BLaER1 treated with 17β-estradiol and CSF1 and Interleukin-3, amounts not matched to agents 10 nM and 100 nM (cell line): ENCODE results near the gene TBC1D32.
"Not testable (repeated sequence)": the region's sequence is repeated elsewhere in the genome, so short reads cannot be mapped to it uniquely, and the experiment has no call there.

Experiments used
- H3K27ac ChIP-seq, 11 experiments: shearing (Covaris generic); formaldehyde crosslinking; 2 replicates each; pipeline ENCODE4 v1.8.1; 2022
- H3K27me3 ChIP-seq, 11 experiments: shearing (Covaris generic); formaldehyde crosslinking; 2 replicates each; pipeline ENCODE4 v1.8.1; 2022
- H3K36me3 ChIP-seq, 11 experiments: shearing (Covaris generic); formaldehyde crosslinking; 2 replicates each; pipeline ENCODE4 v1.8.1; 2022
- H3K4me1 ChIP-seq, 10 experiments: shearing (Covaris generic); formaldehyde crosslinking; 2 replicates each; pipeline ENCODE4 v1.8.1; 2022
- H3K4me2 ChIP-seq, 11 experiments: shearing (Covaris generic); formaldehyde crosslinking; 2 replicates each; pipeline ENCODE4 v1.8.1; 2022
- H3K4me3 ChIP-seq, 10 experiments: shearing (Covaris generic); formaldehyde crosslinking; 2 replicates each; pipeline ENCODE4 v1.8.1; 2022
- H3K9ac ChIP-seq, 11 experiments: shearing (Covaris generic); formaldehyde crosslinking; 2 replicates each; pipeline ENCODE4 v1.8.1; 2022
- H3K9me3 ChIP-seq, 11 experiments: shearing (Covaris generic); formaldehyde crosslinking; replicated peaks in 1 of 11; 2 replicates each; pipeline ENCODE4 v1.8.1; 2022
- H4K20me1 ChIP-seq, 11 experiments: shearing (Covaris generic); formaldehyde crosslinking; 2 replicates each; pipeline ENCODE4 v1.8.1; 2022
- Cebpa-rat ChIP-seq, 11 experiments: shearing (Covaris generic); IDR thresholded peaks; 2 replicates each; pipeline ENCODE4 v1.8.1; 2022

TBC1D32 gene

GRCh38 chr6:121334299-121335086 lies at the start of gene TBC1D32:
TSS of gene TBC1D32 (minus strand) at chr6:121334480. CDS start at chr6:121334430, 50 bp downstream.
- H3K4me3 ChIP-seq: peak within 1 kb of the TSS; percentile 70 to 85 (median 75)
- H3K36me3 ChIP-seq: no peaks in the 10 kb centered on the region
- peak within 1 kb of the TSS; percentile 80 to 91 (median 84) for H3K9ac ChIP-seq
- TF ChIP-seq Cebpa-rat (IDR thresholded peaks at IDR 0.05): no peak
- no peaks in the 10 kb centered on the region for H4K20me1 ChIP-seq
- H3K9me3 ChIP-seq: no peaks in the 10 kb centered on the region
- peak within 1 kb of the TSS; percentile 83 to 97 (median 88) for H3K27ac ChIP-seq
- H3K27me3 ChIP-seq: no peaks in the 10 kb centered on the region
- peaks cover 20 to 38% (median 28%) of the 10 kb centered on the region in 10 experiments for H3K4me1 ChIP-seq
- H3K4me2 ChIP-seq: peak within 1 kb of the TSS; percentile 72 to 87 (median 80)

GRCh38 chr6:121383478-121383877 lies 49.2 kb upstream of the TBC1D32 start:
- Histone ChIP-seq H3K27ac (no peak overlapping the region), H3K36me3 (no peaks in the 10 kb centered on the region), H3K4me2 (peak overlapping the region in 3 of 11 experiments; percentile 20 to 36 (median 36); a peak in 4 of 22 replicates), H3K27me3 (no peaks in the 10 kb centered on the region), H3K4me3 (no peak overlapping the region), H3K9ac (no peak overlapping the region), H3K4me1 (peaks cover 0 to 14% (median 0%) of the 10 kb centered on the region in 10 experiments; a peak in 5 of 20 replicates), H3K9me3 (no peaks in the 10 kb centered on the region), H4K20me1 (no peaks in the 10 kb centered on the region)
- TF ChIP-seq Cebpa-rat (IDR thresholded peaks at IDR 0.05): no peak

- H3K27me3 ChIP-seq: no peaks in the 10 kb centered on the region
- H3K4me2 ChIP-seq: no peak overlapping the region
- no peaks in the 10 kb centered on the region for H4K20me1 ChIP-seq
- H3K27ac ChIP-seq: no peak overlapping the region
- TF ChIP-seq Cebpa-rat (IDR thresholded peaks at IDR 0.05): no peak
- no peak overlapping the region for H3K4me3 ChIP-seq
- no peak overlapping the region for H3K9ac ChIP-seq
- peaks cover 0 to 14% (median 0%) of the 10 kb centered on the region in 10 experiments; a peak in 5 of 20 replicates for H3K4me1 ChIP-seq
- H3K36me3 ChIP-seq: no peaks in the 10 kb centered on the region
- no peaks in the 10 kb centered on the region for H3K9me3 ChIP-seq
Measured at GRCh38 chr6:121382467-121383121, 48.3 kb upstream of the TBC1D32 start.

GRCh38 chr6:121376411-121376810 lies 42.1 kb upstream of the TBC1D32 start:
- Histone ChIP-seq H3K4me2 (no peak overlapping the region), H3K36me3 (no peaks in the 10 kb centered on the region), H3K4me1 (no peaks in the 10 kb centered on the region), H4K20me1 (no peaks in the 10 kb centered on the region), H3K27me3 (no peaks in the 10 kb centered on the region), H3K27ac (no peak overlapping the region), H3K4me3 (no peak overlapping the region), H3K9me3 (peaks cover 0 to 10% (median 5%) of the 10 kb centered on the region in 11 experiments; a peak in 8 of 22 replicates), H3K9ac (no peak overlapping the region)
- no peak for TF ChIP-seq Cebpa-rat (IDR thresholded peaks at IDR 0.05)

GRCh38 chr6:121374219-121374618 lies 39.9 kb upstream of the TBC1D32 start:
- not testable (repeated sequence) for H3K36me3 ChIP-seq, H3K27me3 ChIP-seq, H3K27ac ChIP-seq, H3K4me2 ChIP-seq, H3K9me3 ChIP-seq, H3K4me3 ChIP-seq, H3K9ac ChIP-seq, H3K4me1 ChIP-seq, H4K20me1 ChIP-seq

GRCh38 chr6:121365536-121366521 lies 31.5 kb upstream of the TBC1D32 start:
- no peak for TF ChIP-seq Cebpa-rat (IDR thresholded peaks at IDR 0.05)

GRCh38 chr6:121356575-121356974 lies 22.3 kb upstream of the TBC1D32 start:
- Histone ChIP-seq H3K4me1 (no peaks in the 10 kb centered on the region), H3K9me3 (no peaks in the 10 kb centered on the region), H3K36me3 (no peaks in the 10 kb centered on the region), H3K27me3 (no peaks in the 10 kb centered on the region), H3K9ac (no peak overlapping the region), H4K20me1 (no peaks in the 10 kb centered on the region), H3K4me2 (no peak overlapping the region), H3K4me3 (no peak overlapping the region), H3K27ac (no peak overlapping the region)
- no peak for TF ChIP-seq Cebpa-rat (IDR thresholded peaks at IDR 0.05)

More at GRCh38 chr6:121365536-121366521, 31.5 kb upstream of the TBC1D32 start:
- H3K9ac ChIP-seq: no peak overlapping the region
- H3K27ac ChIP-seq: no peak overlapping the region
- no peaks in the 10 kb centered on the region for H3K27me3 ChIP-seq
- H3K4me3 ChIP-seq: no peak overlapping the region
- no peaks in the 10 kb centered on the region for H4K20me1 ChIP-seq
- H3K4me1 ChIP-seq: no peaks in the 10 kb centered on the region
- no peak overlapping the region for H3K4me2 ChIP-seq
- no peaks in the 10 kb centered on the region for H3K36me3 ChIP-seq
- no peaks in the 10 kb centered on the region for H3K9me3 ChIP-seq

GRCh38 chr6:121354764-121355163 lies 20.5 kb upstream of the TBC1D32 start:
- TF ChIP-seq Cebpa-rat (IDR thresholded peaks at IDR 0.05): no peak
- Histone ChIP-seq H3K36me3 (no peaks in the 10 kb centered on the region), H3K4me1 (no peaks in the 10 kb centered on the region), H3K9me3 (no peaks in the 10 kb centered on the region), H3K27ac (no peak overlapping the region), H3K4me3 (no peak overlapping the region), H3K9ac (no peak overlapping the region), H3K27me3 (no peaks in the 10 kb centered on the region), H3K4me2 (no peak overlapping the region), H4K20me1 (no peaks in the 10 kb centered on the region)

GRCh38 chr6:121352941-121353340 lies 18.7 kb upstream of the TBC1D32 start:
- no peaks in the 10 kb centered on the region for H3K9me3 ChIP-seq
- H3K4me2 ChIP-seq: no peak overlapping the region
- H3K27me3 ChIP-seq: no peaks in the 10 kb centered on the region
- TF ChIP-seq Cebpa-rat (IDR thresholded peaks at IDR 0.05): no peak
- H3K4me3 ChIP-seq: no peak overlapping the region
- no peaks in the 10 kb centered on the region for H4K20me1 ChIP-seq
- no peaks in the 10 kb centered on the region for H3K4me1 ChIP-seq
- no peak overlapping the region for H3K27ac ChIP-seq
- H3K36me3 ChIP-seq: no peaks in the 10 kb centered on the region
- no peak overlapping the region for H3K9ac ChIP-seq
